ENCODE measurements around the gene CDCP1. TPM values are rescaled to one million over a fixed set of nuclear protein-coding genes. Genes with fewer than 3 reads are reported as not detected.
A peak's percentile ranks its signal among the peaks of the same experiment; 100 is the strongest.
"Not testable (repeated sequence)": the region's sequence is repeated elsewhere in the genome, so short reads cannot be mapped to it uniquely, and the experiment has no call there.

The CDCP1 gene
- total RNA-seq, 1 donor from 2014 or later: 53.5 TPM

DNA sequence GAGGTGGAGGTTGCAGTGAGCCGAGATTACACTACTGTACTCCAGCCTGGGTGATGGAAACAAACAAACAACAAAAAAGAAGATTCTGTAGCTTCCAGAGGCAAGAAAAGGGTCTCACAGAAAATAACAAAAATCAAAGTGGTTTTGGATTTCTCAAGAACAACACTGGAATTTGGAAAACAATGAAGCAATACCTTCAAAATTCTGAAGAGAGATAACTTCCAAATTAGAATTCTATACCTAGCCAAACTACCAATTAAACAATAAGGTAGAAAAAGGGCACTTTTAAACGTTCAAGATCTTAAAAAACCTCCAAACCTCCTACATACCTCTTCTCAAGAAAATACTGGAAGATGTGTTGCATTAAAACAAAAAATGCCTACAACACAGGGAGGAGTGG lies 4.9 kb upstream of the CDCP1 start:
- no peak for DNase-seq (ENCODE audit: low read depth)
- TF ChIP-seq, protein P1, sequence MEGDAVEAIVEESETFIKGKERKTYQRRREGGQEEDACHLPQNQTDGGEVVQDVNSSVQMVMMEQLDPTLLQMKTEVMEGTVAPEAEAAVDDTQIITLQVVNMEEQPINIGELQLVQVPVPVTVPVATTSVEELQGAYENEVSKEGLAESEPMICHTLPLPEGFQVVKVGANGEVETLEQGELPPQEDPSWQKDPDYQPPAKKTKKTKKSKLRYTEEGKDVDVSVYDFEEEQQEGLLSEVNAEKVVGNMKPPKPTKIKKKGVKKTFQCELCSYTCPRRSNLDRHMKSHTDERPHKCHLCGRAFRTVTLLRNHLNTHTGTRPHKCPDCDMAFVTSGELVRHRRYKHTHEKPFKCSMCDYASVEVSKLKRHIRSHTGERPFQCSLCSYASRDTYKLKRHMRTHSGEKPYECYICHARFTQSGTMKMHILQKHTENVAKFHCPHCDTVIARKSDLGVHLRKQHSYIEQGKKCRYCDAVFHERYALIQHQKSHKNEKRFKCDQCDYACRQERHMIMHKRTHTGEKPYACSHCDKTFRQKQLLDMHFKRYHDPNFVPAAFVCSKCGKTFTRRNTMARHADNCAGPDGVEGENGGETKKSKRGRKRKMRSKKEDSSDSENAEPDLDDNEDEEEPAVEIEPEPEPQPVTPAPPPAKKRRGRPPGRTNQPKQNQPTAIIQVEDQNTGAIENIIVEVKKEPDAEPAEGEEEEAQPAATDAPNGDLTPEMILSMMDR (conservative IDR thresholded peaks at IDR 0.05; ENCODE audit: low read depth, low read length): no peak
- H3K4me3 ChIP-seq (ENCODE audit: low read depth, low read length): no peak overlapping the region

DNA sequence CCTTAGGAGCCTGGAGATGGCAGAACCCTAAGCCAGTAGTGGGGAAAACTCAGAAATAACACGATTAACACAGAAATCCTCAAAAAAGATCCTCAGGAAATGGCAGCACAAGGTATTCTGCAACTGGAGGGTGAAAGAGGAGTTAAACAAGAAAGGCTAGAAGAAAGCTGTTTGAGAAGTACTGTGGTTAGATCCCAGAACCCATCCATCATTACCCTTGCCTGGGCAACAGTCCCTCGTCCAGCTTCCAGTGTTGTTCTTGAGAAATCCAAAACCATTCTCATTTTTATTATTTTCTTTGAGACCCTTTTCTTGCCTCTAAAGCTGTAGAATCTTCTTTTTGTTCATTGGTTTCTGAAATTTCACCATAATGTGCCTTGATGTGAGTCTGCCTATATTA lies 2.7 kb upstream of the CDCP1 start:
- TF ChIP-seq, protein P1 (conservative IDR thresholded peaks at IDR 0.05; ENCODE audit: low read depth, low read length): no peak
- no peak for DNase-seq (ENCODE audit: low read depth)
- no peak overlapping the region for H3K4me3 ChIP-seq (ENCODE audit: low read depth, low read length)

DNA sequence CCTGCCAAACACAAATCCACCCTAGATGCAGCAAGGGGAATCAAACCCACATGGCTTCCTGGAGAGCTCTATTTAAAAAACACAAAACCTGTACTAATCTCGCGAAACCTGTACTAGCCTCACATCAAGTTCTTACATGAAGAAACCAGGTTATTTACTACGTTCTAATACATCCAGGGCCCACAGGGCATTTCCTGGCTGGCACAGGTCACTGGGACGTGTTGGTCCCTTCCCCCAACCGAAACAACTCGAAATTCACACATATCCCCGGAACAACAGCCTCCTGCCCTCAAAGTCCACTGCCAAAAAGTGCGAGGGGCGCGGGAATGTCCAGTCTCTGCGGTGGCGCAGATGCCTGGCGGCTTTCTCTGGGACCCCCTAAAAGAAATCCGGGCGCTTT lies 955 bp downstream of the CDCP1 start:
- TF ChIP-seq, protein P1 (conservative IDR thresholded peaks at IDR 0.05; ENCODE audit: low read depth, low read length): no peak
- no peak for DNase-seq (ENCODE audit: low read depth)
- H3K4me3 ChIP-seq (ENCODE audit: low read depth, low read length): peak overlapping the region; percentile 95

DNA sequence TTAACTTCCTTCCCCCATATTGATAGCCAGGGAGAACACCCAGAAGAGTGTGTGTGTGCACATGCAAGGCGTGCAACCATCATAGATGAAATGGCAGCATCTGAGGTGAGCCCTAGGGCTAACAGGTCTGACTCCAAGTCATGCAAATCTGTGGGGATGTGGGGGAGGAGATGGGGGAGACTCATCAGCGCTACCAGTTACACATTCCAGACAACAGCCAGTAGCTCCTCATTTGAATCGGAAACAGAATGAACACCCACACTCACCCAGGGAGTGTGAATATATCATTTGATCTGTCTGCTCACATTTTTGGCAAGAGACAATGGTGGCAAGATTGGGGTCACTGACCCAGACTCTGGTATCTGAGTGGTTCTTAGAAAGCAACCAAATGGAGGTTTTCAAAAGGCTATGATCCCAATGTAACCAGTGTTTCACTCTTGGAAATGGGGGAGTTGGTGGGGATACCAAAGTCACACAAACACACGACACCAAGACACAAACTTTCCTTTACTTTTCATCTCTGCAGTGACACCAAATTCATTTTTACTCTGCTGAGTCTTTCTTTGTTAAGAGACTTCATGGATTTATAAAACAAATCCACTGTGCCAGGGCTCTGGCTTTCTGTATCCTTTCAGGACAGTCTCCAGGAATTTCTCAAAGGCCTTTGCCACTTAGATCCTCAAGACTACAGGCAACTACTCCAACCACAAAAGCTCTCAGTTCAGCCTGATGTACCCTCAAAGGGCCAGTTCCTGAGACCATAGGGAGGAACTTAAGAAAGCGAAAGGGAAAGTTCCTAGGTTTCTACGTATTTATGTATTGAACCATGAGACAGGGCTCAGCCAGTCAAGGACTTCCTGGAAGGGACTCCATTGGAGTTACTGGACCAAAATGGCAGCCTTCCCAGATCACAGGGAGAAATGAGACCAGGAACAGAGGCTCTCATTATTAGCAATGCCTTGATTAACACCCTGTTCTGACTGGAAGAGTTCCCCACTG lies 2.2 kb downstream of the CDCP1 start:
- DNase-seq (ENCODE audit: low read depth): no peak
- H3K4me3 ChIP-seq (ENCODE audit: low read depth, low read length): peak overlapping the region; percentile 95
- TF ChIP-seq, protein P1 (conservative IDR thresholded peaks at IDR 0.05; ENCODE audit: low read depth, low read length): no peak

DNA sequence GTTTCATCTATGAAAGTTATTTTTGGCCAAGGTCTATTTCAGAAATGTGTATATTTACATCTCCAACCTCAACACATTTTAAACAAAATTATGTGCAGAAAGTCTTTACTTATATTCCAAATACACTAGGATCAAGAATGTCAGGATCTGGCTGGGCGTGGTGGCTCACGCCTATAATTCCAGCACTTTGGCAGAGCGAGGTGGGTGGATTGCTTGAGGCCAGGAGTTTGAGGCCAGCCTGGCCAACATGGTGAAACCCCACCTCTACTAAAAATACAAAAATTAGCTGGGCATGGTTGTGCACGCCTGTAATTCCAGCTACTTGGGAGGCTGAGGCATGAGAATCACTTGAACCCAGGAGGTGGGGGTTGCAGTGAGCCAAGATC lies 5.4 kb downstream of the CDCP1 start:
- H3K4me3 ChIP-seq (ENCODE audit: low read depth, low read length); DNase-seq (ENCODE audit: low read depth): not testable (repeated sequence)

DNA sequence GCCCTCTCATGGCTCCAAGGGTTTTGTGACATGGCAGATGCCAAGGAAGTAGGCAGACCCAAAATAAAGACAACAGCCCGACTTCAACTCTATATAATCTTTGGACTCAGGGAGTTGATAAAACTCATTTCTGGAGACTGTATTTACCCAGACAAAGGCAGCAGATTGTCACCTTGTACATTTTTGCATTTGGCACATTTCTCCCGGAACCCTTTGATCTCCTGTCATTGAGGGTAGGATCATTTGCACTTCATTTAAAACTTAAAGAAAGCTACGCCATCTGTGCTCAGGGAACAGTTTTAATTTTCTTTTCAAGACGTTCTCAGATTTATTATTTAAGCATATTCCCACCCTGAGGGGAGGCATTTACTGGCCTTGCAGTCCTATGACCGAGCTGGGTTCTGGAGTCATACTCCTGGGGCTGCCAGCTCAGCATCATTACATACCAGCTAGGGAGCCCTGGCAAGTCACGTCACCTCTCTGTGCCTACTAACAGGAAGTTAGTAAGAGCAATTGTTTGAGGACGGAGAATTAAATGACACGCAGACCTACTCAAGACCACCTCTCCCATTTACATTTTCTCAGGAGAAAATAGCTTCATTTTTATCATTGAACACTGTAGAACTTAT lies 5.9 kb downstream of the CDCP1 start:
- DNase-seq (ENCODE audit: low read depth): no peak
- TF ChIP-seq, protein P1 (conservative IDR thresholded peaks at IDR 0.05; ENCODE audit: low read depth, low read length): no peak
- H3K4me3 ChIP-seq (ENCODE audit: low read depth, low read length): no peak overlapping the region

DNA sequence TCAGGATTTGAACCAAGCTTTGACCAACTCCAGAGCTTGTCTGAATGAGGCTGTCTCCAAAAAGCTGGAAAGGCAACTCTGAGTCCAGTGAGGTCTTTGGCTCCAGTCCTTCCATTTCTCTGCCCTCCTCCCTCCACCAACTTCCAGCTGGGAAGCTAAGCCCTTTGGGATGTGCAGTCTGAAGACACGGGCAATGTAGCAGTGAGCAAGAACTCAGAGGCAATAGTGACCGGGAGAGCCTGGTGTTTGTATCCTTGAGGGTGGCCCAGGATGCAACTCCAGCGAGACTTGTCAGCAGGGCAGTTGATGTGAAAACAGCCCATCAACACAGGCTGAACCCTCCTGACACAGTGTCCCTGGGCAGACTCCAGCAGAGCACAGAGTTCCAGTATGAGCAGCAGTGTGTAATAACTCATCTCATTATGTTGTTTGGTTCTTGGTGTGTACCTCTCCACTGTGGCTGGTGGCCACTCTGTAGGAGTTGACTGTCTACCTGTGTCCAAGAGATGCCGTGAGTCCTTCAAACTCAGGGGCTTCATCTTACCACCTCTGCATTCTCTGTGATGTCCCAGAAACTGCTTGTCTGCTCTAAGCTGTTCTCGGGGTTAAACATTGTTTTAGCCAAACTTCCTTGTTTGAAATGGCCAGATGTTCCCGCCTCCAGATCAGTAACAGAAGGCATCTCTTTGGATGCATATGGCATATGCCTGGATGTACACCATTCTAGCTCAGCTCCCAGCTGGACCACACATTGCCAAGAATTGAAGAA lies 6.6 kb downstream of the CDCP1 start:
- H3K4me3 ChIP-seq (ENCODE audit: low read depth, low read length): no peak overlapping the region
- TF ChIP-seq, protein P1 (conservative IDR thresholded peaks at IDR 0.05; ENCODE audit: low read depth, low read length): no peak
- DNase-seq (ENCODE audit: low read depth): no peak
